GM21723 (cell line): ENCODE data around the gene LILRA1.
"Not testable (repeated sequence)": the region's sequence is repeated elsewhere in the genome, so short reads cannot be mapped to it uniquely, and the experiment has no call there.

Experiments
- ATAC-seq: cut with Tn5 transposase; IDR thresholded peaks from one replicate; pipeline ENCODE4 v1.9.1; 2021; ENCODE audit warnings: mild to moderate bottlenecking, moderate library complexity; ENCODE audit not compliant: unreplicated experiment

Gene LILRA1

GRCh38 chr19:54622431-54622830 lies 29.0 kb downstream of the LILRA1 start:
- no peak for ATAC-seq

DNA sequence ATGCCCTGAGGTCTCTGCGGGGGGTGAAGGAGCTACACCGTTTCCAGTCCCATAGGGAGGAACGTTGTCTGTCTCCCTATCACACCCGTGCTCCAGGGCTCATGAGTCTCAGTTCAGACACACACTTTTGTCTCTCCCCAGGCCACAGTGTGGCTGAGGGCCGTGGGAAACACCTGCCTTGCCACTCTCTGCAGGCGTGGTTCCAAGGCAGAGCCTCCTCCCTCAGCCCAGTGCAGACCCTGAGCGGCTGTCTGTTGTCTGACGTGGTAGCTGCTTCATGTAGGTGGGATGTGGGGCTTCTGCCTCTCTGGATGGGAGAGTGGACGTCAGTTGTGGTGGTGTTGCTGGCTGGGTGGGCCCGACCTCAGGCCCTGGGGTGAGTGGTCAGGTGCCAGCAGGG lies 30.8 kb downstream of the LILRA1 start:
- ATAC-seq: peak; percentile 49

GRCh38 chr19:54624934-54625730 lies 31.7 kb downstream of the LILRA1 start:
- not testable (repeated sequence) for ATAC-seq

DNA sequence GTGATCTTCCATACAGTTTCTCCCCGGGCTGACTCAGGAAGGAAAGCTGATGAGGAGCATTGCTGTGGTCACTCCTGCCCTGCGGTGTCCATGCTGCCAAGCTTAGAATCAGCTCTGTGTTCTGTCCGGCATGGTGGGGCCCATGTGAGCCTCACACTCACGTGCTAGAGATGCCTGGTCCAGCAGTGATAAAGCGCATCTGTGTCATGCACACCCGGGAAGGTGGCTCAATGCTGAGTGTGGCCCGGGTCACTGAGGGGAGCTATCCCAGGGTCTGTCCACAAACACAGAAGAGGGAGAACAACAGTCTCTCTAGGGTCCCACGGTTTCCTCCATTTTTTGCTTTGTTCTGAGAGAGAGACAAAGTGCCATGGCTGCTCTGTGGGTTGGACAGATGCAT lies 33.3 kb downstream of the LILRA1 start:
- no peak for ATAC-seq

- ATAC-seq: not testable (repeated sequence)
These were observed 34.5 kb downstream of the LILRA1 start for GRCh38 chr19:54627912-54628311.

- ATAC-seq: not testable (repeated sequence)
These were observed 36.8 kb downstream of the LILRA1 start, which contains the start of gene LILRB1 for GRCh38 chr19:54630262-54630661. TSS of gene LILRB1 (plus strand) at chr19:54630484. CDS start at chr19:54631074, 590 bp downstream.

DNA sequence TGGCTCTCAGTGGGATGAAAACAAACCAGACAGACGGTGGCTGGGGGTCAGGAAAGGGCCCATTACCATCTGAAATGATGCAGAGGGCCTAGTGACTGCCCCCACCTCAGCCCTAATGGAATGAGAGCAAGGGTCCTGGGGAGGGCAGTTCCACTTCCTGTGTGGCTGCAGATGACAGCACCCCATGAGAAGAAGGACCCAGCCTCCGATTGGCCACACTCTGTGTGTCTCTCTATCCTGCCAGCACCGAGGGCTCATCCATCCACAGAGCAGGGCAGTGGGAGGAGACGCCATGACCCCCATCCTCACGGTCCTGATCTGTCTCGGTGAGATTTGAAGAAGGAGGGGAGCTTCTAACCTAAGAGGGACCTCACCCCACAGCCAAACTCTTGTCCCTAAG lies 37.4 kb downstream of the LILRA1 start:
- no peak for ATAC-seq

DNA sequence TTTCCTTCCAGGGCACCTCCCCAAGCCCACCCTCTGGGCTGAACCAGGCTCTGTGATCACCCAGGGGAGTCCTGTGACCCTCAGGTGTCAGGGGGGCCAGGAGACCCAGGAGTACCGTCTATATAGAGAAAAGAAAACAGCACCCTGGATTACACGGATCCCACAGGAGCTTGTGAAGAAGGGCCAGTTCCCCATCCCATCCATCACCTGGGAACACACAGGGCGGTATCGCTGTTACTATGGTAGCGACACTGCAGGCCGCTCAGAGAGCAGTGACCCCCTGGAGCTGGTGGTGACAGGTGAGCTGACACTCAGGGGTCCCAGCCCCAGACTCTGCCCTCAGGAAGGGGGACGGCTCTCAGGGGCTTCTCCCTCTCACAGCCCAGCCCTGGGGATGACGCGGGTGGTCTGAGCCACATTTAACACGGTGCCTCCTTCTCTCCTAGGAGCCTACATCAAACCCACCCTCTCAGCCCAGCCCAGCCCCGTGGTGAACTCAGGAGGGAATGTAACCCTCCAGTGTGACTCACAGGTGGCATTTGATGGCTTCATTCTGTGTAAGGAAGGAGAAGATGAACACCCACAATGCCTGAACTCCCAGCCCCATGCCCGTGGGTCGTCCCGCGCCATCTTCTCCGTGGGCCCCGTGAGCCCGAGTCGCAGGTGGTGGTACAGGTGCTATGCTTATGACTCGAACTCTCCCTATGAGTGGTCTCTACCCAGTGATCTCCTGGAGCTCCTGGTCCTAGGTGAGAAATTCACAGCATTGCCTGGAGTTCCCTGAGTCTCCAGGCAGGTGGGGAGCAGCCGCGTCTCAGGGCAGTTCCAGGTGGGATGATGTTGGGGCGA lies 38.3 kb downstream of the LILRA1 start:
- not testable (repeated sequence) for ATAC-seq

- not testable (repeated sequence) for ATAC-seq
These were observed 39.1 kb downstream of the LILRA1 start for GRCh38 chr19:54632517-54632916.

DNA sequence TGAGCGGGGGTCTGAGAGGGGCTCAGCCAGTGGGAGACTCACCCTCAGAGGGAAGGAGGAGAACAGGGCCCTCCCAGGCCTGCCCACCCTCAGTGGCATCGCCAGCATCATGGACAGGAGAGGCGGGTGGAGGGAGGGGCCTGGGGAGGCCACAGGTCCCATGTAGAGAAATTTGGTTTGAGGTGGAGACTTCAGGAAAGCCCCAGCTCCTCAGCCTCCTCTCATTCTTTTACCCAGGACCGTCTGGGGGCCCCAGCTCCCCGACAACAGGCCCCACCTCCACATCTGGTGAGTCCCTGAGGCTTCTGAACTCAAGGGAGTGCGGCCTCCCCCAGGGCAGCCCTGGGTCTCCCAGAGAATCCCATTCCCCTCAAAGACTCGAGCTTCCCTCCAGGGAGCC lies 40.0 kb downstream of the LILRA1 start:
- no peak for ATAC-seq

GRCh38 chr19:54636081-54636480 lies 42.6 kb downstream of the LILRA1 start:
- not testable (repeated sequence) for ATAC-seq

DNA sequence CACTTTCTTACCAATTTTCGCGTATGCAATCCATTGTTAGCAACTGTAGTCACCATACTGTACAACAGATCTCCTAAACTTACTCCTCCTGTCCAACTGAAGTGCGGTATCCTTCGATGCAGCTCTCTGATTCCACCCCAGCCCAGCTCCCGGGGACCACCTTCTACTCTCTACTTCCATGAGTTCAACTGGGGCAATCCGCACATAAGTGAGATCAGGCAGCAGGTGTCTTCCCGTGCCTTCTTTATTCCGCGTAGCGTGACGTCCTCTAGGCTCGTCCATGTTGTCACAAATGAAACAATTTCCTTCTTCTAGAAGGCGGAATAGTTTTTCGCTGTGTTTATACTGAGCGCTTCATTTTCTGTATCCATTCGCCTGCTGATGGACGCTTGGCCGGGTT lies 45.3 kb downstream of the LILRA1 start:
- ATAC-seq: no peak

DNA sequence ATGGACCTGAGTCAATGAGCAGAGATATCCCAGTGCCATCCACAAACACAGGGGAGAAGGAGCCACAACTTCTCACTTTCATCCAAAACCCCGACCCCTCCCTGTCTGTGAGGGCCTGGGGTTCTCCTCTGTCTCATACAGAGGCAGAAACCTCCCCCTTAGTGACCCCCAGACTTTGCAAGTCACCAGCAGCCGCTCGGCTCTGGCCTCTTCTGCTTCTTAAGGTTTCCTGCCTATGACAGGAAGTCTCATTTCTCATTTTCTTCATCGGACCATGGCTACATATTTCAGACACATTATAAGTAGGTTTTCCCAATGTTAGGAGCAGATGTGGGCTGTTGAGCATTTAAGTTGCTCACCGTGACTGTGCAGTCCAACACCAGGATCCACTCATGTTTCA lies 49.5 kb downstream of the LILRA1 start:
- ATAC-seq: not testable (repeated sequence)

- not testable (repeated sequence) for ATAC-seq
These were observed 50.2 kb downstream of the LILRA1 start for GRCh38 chr19:54643583-54643982.

DNA sequence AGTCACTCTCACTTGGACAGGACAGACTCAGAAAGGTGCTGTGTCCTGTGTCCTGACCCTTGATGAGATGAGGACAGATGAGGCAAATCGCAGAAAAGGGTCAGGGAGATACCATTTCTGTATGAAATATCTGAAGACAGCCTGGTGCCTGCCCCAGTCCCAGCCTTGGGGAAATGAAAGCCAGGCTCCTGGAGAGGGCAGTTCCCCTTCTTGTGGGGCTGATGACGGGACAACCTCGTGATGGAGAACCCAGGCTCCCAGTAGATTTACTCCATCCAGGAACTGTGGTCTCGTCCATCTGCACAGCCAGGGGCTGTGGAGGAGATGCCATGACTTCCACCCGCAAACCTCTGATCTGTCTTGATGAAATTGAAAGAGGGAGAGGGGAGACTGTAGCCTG lies 50.6 kb downstream of the LILRA1 start:
- no peak for ATAC-seq

DNA sequence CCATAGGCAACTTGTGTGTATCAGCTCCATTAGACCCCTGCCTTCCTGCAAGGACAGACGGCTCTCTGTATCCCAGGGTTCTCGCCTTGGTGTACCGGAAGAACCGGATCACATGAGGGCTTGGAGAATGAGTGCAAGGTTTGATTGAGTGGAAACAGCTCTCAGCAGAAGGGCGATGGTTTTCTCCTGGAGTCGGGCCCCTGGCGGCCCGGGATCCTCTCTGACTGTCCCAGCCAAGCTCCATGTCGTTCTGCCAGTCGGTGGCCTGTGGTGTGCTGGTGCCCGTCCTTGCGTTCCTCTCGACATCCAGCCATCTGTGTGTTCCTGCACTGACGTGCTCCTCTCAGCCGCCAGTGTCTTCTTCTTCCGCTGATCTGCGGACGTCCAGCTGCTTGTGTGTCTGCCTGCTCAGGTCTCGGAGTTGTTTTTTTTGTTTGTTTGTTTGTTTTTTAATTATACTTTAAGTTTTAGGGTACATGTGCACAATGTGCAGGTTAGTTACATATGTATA lies 53.0 kb downstream of the LILRA1 start:
- no peak for ATAC-seq

- ATAC-seq: no peak
These were observed 54.7 kb downstream of the LILRA1 start for GRCh38 chr19:54648129-54648528.

GRCh38 chr19:54650108-54650655 lies 56.8 kb downstream of the LILRA1 start:
- no peak for ATAC-seq
